Endometrial microvascular endothelial cells (primary cell): Measurements from ENCODE around the gene ANGPTL2. TPM values are rescaled to one million over a fixed set of nuclear protein-coding genes. Genes with fewer than 3 reads are reported as not detected.

Source experiments
- total RNA-seq: library from RNA; depleted of rRNA; stranded (reverse); fragments of >200 nt; gene quantifications from one replicate; pipeline ENCODE4 v1.2.3, GENCODE V29; 2015; ENCODE audit errors: inconsistent ontology term

Gene ANGPTL2
- total RNA-seq, 1 donor from 2014 or later, result 10.2 TPM

Other genes starting within 250 kb of the ANGPTL2 start
- 1.6 TPM for gene RALGPS1, start 207.9 kb downstream of the ANGPTL2 start, total RNA-seq
- 6.2 TPM for gene GARNL3, start 142.1 kb upstream of the ANGPTL2 start, total RNA-seq